T follicular helper cell (primary cell): Measurements from ENCODE around the gene ZFYVE9.
"Not testable (repeated sequence)": the region's sequence is repeated elsewhere in the genome, so short reads cannot be mapped to it uniquely, and the experiment has no call there.

Experiments used
- DNase-seq: peaks from one replicate; pipeline ENCODE4 v3.0.0-alpha.2; 2020; ENCODE audit warnings: low read depth

ZFYVE9 gene

DNA sequence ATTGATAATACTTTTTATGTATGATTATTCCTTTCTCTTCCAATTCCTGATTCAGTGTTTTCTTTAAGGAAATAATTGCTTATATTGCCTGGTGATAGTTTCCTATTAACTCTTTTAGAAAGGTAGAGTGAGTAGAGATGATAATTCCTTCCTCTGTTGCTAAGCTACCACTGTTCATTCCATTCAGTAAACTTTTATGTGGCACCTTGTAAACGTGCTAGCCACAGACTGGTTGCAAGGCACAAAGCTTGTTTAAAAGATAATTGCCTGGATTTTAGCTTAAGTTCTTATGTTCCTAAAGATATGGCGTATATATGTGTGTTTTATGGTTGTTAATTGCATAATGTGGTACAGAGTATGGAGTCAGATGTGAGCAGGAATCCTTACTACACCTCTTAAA is 3.2 kb downstream of the ZFYVE9 start:
- DNase-seq: no peak

DNA sequence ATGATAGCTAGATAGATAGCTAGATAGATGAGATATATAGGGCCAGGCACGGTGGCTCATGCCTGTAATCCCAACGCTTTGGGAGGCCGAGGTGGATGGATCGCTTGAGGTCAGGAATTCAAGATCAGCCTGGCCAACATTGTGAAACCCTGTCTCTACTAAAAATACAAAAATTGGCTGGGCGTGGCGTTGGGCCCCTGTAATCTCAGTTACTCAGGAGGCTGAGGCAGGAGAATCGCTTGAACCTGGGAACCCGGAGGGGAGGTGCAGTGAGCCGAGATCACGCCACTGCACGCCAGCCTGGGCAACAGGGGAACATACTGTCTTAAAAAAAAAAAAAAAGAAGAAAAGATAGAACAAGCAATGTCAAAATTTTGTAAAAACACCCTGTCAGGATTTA is 8.6 kb downstream of the ZFYVE9 start:
- DNase-seq: not testable (repeated sequence)

DNA sequence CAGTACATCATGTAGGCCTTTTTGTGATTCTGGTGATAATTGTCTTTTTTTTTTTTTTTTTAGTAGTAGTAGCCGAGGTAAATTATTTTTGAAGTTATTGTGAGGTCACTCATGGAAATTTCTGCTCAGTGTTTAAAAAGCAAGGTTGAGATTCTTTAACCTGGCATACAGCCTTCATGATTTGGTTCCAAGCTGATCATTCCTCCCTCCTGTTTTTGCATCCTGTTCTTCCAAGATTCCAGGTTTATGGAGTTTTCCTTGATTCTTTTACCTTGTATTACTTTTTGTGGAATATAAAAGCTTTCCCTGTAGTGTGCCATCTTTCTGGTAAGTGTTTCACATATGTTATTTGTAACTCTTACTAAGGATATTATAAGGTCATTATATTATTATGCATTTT is 9.1 kb downstream of the ZFYVE9 start:
- DNase-seq: no peak

DNA sequence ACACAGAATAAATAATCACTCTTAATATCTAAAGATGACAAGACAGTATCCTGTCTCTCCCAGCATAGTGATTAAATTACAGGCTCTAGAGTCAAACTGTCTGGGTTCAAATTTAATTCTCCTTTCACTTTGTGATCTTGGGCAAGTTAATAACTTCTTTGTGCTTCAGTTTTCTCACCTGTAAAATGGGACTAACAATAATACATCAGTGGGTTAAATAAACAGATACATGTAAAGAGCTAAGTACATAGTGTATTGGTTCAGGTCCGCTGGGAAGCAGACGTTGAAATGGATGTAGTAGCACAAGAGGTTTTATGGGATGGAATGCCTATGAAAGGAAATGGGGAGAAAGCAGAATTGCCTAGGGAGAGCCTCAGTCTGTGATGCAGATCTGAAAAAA is 10.7 kb downstream of the ZFYVE9 start:
- no peak for DNase-seq

DNA sequence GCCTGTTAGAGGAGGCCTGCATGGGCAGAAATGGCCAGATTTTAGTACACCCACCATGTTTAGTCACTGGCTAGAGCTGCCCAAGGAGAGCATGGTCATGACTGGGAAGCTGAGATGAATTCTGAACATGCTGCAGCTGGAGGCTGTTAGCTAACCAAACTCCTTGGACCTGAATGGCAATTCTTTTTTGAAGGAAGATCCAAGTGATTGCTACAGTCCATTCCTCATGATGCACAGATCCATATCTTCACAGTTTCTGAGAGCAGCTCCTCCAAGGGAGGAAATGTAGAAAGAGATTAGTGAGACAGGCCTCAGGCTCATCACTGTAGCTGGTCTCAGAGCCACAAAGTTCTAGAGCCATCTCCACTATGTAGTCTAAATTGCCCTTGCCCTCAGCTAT is 11.1 kb downstream of the ZFYVE9 start:
- DNase-seq: no peak

DNA sequence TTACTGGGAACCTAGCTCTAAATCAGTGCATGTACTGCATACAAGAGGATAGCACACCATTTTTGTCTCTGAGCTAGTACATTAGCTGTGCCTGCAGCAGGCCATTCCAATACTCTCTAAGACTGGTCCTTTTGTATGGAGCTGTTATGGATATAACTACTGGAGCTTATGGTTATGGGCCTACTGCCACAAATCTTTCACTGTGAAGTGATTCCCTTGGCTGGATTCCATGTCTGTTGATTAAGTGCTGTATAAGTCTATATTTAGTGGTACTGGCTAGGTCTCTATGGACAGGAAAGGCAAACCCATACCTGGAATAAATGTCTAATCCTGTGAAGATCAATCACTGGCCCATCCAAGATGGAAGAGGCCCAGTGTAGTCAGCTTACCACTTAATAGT is 12.0 kb downstream of the ZFYVE9 start:
- no peak for DNase-seq

DNA sequence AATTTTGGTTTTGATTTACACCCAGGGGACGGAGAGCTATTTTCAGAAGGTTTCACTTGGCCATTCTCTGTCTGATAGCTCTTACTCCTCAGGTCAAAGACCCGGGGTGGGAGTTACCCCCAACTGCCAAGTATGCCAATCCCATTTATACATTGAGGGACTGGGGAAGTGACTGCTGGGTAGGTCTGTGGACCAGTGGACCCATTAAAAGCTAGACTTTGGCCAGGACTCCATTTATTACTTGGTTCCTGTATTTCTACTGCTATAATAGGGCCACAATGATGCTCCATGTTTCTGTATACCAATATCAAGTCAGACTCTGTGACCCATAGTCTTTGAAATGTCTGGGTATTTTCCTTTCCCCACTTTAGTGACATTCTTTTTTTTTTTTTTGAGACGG is 14.6 kb downstream of the ZFYVE9 start:
- DNase-seq: no peak

DNA sequence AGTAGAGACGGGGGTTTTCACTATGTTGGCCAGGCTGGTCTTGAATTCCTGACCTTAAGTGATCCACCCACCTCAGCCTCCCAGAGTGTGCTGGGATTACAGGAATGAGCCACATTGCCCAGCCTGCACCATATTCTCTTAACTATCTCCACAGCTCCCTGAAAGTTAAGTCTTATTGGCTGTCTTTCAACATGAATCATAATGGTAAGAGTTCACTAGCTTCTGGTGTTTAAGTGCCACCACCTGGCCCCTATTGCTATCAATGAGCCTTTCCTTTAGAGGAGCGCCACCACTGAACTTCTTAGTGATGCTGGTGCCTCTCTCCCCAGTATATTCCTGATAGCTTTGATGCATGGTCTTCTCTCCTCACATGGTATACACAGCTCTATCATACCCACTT is 15.7 kb downstream of the ZFYVE9 start:
- DNase-seq: no peak

DNA sequence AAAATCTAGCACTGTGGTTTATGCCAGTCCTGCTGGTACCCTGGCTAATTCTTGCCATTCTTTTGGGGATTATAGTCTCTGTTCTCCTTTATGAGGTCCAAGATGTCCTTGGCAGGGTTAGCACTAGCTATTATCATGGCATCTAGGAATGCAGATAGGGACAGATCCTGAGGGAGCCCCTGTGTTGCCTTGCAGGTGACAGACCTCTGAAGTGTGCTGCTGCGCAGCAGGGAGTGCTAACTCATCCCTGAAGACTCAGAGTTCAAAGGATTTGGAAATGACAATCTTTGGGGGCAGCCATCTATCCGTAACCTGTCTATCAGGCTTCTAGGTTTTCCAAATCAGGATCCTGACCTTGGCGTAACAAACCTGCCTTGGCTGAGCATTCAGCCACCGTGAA is 16.3 kb downstream of the ZFYVE9 start:
- DNase-seq: no peak

DNA sequence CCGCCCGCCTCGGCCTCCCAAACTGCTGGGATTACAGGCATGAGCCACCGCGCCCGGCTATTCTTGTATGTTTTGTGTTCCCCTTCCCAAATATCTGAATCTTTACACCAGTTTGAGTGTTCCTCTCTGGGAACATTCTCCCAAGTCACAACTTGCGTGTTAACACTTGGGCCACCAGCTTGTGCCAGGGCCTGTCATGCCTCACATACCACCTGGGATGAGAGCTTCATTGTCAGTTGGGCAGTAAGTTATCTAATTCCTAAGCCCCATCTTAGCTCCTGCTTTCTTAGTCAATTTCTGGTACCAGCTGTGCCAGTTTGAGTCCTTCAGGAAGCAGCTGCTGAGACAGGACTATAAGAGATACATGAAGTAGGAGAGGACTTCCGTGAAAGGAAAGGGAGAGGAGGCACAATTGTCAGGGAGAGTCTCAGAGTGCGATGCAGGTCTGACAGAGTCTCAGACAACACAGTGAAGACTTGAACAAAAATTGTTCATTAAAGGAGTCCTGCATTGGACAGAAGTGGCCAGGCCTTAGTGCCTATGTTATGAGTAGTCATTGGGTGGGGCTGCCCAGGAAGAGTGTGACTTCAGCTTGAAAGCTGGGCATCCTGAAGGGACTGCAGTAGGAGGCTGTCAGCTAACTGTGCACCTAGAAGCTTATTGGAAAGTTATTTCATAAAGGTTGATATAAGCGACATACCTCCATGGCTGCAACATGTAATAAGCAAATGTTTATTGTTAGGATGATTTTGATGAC is 17.3 kb downstream of the ZFYVE9 start:
- no peak for DNase-seq

DNA sequence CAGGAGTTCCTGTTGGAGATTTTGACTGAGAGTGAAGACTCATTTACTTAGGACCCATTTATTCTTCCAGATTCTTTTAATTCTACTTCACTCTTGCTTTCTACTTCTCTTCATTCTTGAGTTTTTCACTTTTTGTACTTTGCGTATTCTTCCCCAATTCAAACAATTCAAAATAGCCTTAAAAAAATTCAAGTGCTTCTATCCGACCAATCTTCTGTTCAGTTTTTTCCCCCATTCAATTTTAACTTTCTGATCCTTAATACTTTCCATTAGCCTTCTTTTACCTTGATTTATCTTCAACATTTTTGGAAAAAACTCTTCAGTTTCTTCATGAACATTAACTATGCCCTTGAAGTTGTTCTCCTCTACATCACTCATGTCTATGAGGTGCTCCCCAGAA is 21.1 kb downstream of the ZFYVE9 start:
- DNase-seq: no peak

DNA sequence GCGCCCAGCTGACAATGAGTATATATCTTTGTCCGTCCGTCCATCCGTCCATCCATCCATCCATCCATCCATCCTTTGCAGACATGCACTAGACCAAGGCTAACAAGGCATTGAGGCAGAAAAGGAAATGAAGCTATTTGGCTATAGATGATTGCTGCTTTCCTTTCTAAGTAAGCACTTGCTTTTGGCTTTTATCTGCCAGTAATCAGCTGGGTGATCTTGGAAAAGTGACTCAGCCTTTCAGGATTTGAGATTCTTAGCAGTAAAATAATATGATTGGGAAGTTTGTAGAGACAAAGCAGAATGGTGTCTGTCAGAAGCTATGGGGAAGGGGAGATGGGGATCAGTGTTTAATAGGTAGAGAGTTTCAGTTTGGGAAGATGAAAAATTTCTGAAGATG is 22.7 kb downstream of the ZFYVE9 start:
- no peak for DNase-seq

DNA sequence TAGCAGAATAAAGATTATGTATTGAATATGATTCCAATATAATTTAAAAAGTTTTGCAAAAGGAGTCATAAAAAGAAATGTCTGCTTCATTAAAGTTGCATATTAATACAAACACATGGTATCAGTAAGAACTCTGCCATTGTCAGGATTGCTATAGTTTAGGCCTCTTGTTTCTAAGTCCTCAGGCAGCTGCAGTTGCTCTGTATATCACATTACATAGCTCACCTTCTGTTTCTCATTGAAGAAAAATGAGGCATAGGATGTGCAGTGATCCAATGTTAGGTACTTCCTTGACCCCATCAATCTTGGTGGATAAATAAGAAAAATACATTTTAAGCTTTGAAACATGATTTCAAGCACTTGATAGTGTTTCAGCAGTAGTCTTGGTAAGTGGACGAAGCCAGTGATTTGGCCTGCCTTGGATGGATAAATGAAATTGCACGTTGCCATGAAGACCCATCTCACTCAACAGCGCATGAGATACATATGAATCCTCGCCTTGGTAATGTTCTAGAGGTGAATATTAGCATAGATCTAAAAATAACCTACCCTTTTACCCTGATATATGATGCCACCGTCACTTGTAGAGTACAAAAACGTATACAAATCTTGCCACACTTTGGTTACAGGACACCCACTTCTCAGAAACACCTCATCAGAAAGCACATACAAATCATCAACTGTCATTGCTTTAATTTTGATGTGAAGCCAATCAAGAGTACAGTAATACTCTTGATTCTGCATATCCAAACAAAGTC is 25.3 kb downstream of the ZFYVE9 start:
- no peak for DNase-seq

DNA sequence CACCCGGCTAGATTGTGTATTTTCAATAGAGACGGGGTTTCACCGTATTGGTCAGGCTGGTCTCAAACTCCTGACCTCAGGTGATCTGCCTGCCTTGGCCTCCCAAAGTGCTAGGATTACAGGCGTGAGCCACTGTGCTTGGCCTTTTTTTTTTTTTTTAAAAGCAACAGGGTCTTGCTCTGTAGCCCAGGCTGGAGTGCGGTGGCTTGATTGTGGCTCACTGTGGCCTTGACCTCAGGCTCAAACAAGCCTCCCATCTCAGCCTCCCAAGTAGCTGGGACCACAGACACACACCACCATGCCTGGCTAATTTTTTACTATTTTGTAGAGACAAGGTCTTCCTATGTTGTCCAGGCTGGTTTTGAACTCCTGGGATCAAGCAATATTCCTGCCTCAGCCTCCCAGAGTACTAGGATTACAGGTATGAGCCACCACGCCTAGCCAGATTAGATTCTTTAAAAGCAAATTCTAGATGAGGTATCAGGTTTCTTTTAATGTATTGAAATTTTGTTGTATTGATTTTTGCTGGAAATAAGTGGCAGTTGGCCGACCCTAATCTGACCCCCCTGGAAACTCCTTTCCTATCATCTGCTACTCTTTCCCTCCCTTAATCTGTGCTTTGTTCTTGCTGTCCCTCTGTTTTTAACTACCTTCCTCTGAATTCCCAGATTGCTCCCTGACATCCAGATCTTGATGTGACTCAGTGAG is 26.6 kb downstream of the ZFYVE9 start:
- no peak for DNase-seq

DNA sequence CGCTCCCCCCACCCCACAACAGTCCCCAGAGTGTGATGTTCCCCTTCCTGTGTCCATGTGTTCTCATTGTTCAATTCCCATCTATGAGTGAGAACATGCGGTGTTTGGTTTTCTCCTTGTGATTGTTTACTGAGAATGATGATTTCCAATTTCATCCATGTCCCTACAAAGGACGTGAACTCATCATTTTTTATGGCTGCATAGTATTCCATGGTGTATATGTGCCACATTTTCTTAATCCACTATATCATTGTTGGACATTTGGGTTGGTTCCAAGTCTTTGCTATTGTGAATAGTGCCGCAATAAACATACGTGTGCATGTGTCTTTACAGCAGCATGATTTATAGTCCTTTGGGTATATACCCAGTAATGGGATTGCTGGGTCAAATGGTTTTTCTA is 29.3 kb downstream of the ZFYVE9 start:
- DNase-seq: not testable (repeated sequence)

DNA sequence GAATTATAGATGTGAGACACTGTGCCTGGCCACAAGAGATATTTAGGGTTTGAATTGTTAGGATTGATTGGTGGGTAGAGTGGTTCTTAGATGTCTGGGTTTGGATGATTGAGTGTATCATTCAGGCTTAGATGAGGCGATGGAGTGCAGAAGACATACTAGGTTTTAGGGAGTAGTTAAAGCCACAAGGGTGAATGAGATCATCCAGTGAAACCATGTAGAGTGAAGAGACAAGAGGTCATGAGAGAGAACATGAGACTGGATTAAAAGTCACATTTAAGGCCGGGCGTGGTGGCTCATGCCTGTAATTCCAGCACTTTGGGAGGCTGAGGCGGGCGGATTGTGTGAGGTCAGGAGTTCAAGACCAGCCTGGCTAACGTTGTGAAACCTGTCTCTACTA is 37.2 kb downstream of the ZFYVE9 start:
- no peak for DNase-seq

DNA sequence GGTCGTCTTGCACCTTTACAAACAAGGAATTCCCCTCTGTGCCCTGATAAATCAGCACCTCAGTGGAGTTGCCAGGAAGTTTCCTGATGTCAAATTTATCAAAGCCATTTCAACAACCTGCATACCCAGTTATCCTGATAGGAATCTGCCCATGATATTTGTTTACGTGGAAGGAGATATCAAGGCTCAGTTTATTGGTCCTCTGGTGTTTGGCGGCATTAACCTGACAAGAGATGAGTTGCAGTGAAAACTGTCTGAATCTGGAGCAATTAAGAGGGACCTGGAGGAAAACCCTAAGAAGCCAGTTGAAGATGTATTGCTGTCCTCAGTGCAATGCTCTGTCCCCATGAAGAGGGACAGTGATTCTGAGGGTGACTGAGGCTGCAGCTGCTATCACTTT is 38.3 kb downstream of the ZFYVE9 start:
- DNase-seq: no peak

DNA sequence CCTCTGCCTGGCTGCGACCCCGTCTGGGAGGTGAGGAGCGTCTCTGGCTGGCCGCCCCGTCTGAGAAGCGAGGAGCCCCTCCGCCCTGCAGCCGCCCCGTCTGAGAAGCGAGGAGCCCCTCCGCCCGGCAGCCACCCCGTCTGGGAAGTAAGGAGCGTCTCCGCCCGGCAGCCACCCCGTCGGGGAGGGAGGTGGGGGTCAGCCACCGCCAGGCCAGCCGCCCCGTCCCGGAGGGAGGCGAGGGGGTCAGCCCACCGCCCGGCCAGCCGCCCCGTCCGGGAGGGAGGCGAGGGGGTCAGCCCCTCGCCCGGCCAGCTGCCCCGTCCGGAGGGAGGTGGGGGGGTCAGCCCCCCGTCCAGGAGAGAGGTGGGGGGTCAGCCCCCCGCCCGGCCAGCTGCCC is 39.9 kb downstream of the ZFYVE9 start:
- not testable (repeated sequence) for DNase-seq

DNA sequence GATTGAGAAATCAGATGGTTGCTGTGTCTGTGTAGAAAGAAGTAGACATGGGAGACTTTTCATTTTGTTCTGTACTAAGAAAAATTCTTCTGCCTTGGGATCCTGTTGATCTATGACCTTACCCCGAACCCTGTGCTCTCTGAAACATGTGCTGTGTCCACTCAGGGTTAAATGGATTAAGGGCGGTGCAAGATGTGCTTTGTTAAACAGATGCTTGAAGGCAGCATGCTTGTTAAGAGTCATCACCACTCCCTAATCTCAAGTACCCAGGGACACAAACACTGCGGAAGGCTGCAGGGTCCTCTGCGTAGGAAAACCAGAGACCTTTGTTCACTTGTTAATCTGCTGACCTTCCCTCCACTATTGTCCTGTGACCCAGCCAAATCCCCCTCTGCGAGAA is 40.4 kb downstream of the ZFYVE9 start:
- not testable (repeated sequence) for DNase-seq

DNA sequence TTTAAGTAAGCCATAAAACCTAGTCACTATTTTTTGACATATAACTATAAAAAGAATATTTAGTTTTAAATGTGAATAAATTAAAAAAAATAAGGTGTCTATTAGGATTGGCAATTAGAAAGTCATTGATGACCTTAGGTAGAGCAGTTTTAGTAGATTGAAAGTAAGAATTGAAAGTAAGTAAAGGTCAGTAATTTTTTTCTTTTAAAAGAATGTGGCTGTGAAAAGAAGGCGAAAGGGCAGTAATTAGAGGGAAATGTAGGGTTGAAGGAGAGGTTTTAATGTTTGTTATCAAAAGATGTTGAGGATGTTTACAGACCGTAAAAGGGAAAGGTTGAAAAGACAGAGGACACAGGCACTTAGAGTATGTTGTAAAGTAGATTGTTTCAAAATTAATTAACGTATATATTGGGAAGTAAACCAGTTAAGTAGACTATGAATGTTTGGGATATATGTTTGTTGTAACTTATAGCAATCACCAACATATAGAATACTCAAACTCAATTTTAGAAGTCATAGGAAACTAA is 41.0 kb downstream of the ZFYVE9 start:
- no peak for DNase-seq

DNA sequence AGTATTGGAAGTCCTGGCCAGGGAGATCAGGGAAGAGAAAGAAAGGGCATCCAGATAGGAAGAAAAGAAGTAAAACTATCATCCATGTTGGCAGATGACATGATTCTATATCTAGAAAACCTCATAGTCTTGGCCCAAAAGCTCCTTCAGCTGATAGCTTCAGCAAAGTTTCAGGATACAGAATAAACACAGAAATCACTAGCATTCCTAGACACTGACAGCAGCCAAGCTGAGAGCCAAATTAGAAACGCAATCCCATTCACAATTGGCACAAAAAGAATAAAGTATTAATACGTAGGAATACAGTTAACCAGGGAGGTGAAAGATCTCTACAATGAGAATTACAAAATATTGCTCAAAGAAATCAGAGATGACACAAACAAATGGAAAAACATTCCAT is 44.6 kb downstream of the ZFYVE9 start:
- no peak for DNase-seq

DNA sequence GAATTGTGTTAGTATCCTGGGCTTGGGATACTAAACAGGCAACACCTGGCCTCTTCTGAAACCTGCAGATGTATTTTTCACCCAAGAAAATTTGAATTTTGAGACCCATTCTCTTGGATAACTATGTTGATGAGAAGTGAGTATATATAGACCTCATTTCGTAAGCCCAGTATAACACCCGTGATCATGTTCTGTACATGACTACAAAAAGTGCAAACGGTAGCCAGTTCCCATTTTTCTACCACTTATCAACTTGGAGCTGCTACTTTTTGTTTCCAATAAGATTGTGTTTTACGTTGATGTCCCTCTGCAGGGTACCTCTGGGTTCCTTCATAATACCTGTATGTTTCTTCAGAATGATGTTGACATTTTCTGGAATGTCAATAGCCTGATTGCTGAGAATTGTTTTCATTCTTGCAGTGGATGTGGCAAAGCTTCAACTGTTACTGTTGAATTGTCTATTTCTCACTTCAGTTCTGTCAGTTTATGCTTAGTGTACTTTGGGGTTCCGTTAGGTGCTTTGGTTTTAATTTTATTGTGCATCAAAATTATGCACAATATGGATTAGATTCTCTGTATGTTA is 48.1 kb downstream of the ZFYVE9 start:
- DNase-seq: no peak
